Epithelial cell of proximal tubule (primary cell): ENCODE results near the gene RBM20. TPM values are rescaled to one million over a fixed set of nuclear protein-coding genes. Genes with fewer than 3 reads are reported as not detected.

Source experiments
- DNase-seq: peaks from one replicate; pipeline ENCODE4 v3.0.0-alpha.2; 2011; ENCODE audit warnings: low read depth
- H3K4me3 ChIP-seq: 2 replicates; pipeline ENCODE4 v1.5.1; 2011; ENCODE audit warnings: low read depth, mild to moderate bottlenecking, low read length
- CTCF ChIP-seq: conservative IDR thresholded peaks from 2 replicates; pipeline ENCODE4 v1.5.1; 2012; ENCODE audit warnings: low read depth, mild to moderate bottlenecking, low read length
- total RNA-seq: library from RNA; depleted of rRNA; stranded (reverse); fragments of >200 nt; gene quantifications from 2 replicates; pipeline ENCODE4 v1.2.3, GENCODE V29; 2015

Gene RBM20
- total RNA-seq, 1 donor from 2014 or later = 0.46 TPM

- no peak for DNase-seq
- H3K4me3 ChIP-seq = no peak overlapping the region
- no peak for TF ChIP-seq CTCF
Measured at GRCh38 chr10:110860576-110861241, 216.6 kb downstream of the RBM20 start.

DNA sequence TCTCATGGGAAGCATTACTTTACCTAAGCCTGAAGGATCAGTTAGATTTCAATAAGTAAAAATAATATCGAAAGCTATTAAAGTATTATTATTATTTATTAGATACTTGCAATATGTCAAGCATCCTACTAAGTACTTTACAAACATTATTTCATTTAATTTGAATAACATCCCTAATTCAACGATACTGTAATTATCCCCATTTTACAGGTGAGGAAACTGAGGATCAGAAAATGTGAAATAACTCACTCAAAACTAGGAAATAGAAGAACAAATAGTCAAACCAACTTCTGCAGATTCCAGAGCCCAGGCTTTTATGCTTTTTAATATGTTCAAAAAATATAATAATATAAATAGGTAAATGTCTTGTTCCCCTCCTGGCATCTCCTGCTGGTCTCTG is 217.3 kb downstream of the RBM20 start:
- DNase-seq = no peak
- no peak for TF ChIP-seq CTCF

GRCh38 chr10:110861930-110862649 is 218.0 kb downstream of the RBM20 start:
- TF ChIP-seq CTCF = no peak
- no peak for DNase-seq
- H3K4me3 ChIP-seq = no peak overlapping the region

More for the DNA sequence above, 217.3 kb downstream of the RBM20 start:
- no peak overlapping the region for H3K4me3 ChIP-seq

- TF ChIP-seq CTCF = no peak
- no peak overlapping the region for H3K4me3 ChIP-seq
- DNase-seq = no peak
Measured at GRCh38 chr10:110862961-110863360, 218.8 kb downstream of the RBM20 start.

DNA sequence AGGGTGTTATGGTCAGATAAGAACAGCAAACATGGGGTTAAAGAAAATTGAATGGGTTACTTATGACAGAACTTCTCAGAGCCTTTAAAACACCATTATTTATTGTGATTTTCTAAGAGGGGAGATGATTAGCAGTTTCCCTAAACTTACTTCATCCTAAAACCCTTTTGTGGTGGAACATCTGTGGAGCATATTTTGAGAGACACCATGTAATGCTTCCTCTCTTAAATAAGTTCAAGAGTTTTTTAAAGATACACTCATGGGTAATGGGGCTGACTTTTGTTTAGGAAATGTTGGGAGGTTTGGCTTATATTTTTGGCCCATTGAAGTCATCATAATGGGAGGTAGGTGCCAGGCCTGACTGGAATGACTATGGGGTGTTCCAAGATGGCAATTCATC is 219.2 kb downstream of the RBM20 start:
- DNase-seq = no peak
- no peak overlapping the region for H3K4me3 ChIP-seq
- no peak for TF ChIP-seq CTCF

DNA sequence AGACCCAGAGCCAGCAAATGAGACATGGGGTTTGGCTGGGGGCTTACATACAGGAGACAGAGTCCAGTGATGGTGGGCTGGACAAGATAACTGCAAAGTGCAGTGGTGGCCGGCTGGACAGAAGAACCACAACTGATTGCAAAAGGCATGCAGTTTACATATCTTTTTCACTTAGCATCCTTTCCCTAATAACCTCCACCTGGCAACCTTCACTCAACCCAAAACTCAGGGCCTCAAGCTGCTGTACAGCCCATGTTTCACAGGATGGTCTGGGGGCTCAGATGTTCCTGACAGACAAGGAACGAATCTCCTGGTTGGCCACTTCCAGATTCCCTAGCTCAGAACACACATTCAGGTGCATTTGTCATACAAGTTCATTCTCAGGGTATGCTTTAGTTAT is 219.8 kb downstream of the RBM20 start:
- TF ChIP-seq CTCF = no peak
- H3K4me3 ChIP-seq = no peak overlapping the region

More for the DNA sequence above, 219.8 kb downstream of the RBM20 start:
- DNase-seq = no peak
